Caco-2 (cell line): Measurements from ENCODE around the gene SEZ6L. TPM values are rescaled to one million over a fixed set of nuclear protein-coding genes. Genes with fewer than 3 reads are reported as not detected.

Experiments
- BruUV-seq: library from RNA; stranded (reverse); fragments of 400-500 nt; replicated peaks from 2 replicates; lab custom pipeline; 2021; lab: Mats Ljungman, UMichigan
- CTCF ChIA-PET: fragments of 300-600 bp; sonication (Branson Sonifier 250); formaldehyde crosslinking; loops from one replicate; lab custom pipeline; 2022; ENCODE audit warnings: antibody characterized with exemption; lab: Charles Lee
- POLR2A ChIA-PET: fragments of 300-600 bp; sonication (Branson Sonifier 250); formaldehyde crosslinking; loops from one replicate; lab custom pipeline; 2022; ENCODE audit warnings: antibody characterized with exemption; lab: Charles Lee
- DNase-seq, 2 experiments: peaks; one replicate each; pipeline versions ENCODE4 v3.0.0 to v3.0.0-alpha.2; 2020 to 2022
- H3K27me3 ChIP-seq: replicated peaks from 2 replicates; pipeline ENCODE4 v1.6.0; 2011; ENCODE audit warnings: low read length; ENCODE audit not compliant: control insufficient read depth, insufficient read depth
- H3K36me3 ChIP-seq: 2 replicates; pipeline ENCODE4 v1.5.1; 2011; ENCODE audit warnings: low read length; ENCODE audit not compliant: control insufficient read depth, insufficient read depth
- H3K4me1 ChIP-seq: fragments of 250-450 bp; sonication (Bioruptor Pico); 2 replicates; pipeline ENCODE4 v1.5.1; 2020; ENCODE audit warnings: mild to moderate bottlenecking
- H3K4me3 ChIP-seq: 2 replicates; pipeline ENCODE4 v1.5.1; 2011; ENCODE audit warnings: low read depth, mild to moderate bottlenecking, control low read depth, low read length
- H3K9me3 ChIP-seq: fragments of 250-450 bp; sonication (Bioruptor Pico); 2 replicates; pipeline ENCODE4 v1.5.1; 2020; ENCODE audit warnings: mild to moderate bottlenecking, moderate library complexity
- H3K27ac Mint-ChIP-seq: one replicate; pipeline ENCODE4 v1.8.0; 2022; ENCODE audit warnings: mixed read lengths; ENCODE audit not compliant: unreplicated experiment
- H3K27me3 Mint-ChIP-seq: one replicate; pipeline ENCODE4 v1.8.0; 2022; ENCODE audit warnings: mixed read lengths; ENCODE audit not compliant: insufficient read depth, unreplicated experiment
- H3K36me3 Mint-ChIP-seq: one replicate; pipeline ENCODE4 v1.8.0; 2022; ENCODE audit warnings: mild to moderate bottlenecking, mixed read lengths; ENCODE audit not compliant: insufficient read depth, unreplicated experiment
- H3K4me1 Mint-ChIP-seq: one replicate; pipeline ENCODE4 v1.8.0; 2022; ENCODE audit warnings: low read depth, mixed read lengths; ENCODE audit not compliant: unreplicated experiment
- H3K4me3 Mint-ChIP-seq: one replicate; pipeline ENCODE4 v1.8.0; 2022; ENCODE audit warnings: mild to moderate bottlenecking, moderate library complexity, mixed read lengths; ENCODE audit not compliant: unreplicated experiment
- H3K9me3 Mint-ChIP-seq: one replicate; pipeline ENCODE4 v1.8.0; 2022; ENCODE audit warnings: mixed read lengths; ENCODE audit not compliant: unreplicated experiment
- intact Hi-C: fragments of 100-400 bp; cut with micrococcal nuclease; formaldehyde crosslinking; loops from one replicate; pipeline ENCODE4 v1.10.0; 2022; ENCODE audit not compliant: unreplicated experiment
- total RNA-seq: library from RNA; stranded (reverse); gene quantifications from 2 replicates; pipeline ENCODE4 v1.2.3, GENCODE V29; 2022
- TF ChIP-seq, protein P1 (sequence below), 2 experiments: fragments of 200-600 bp in 1 of 2; IDR thresholded peaks; 1 replicate in 1 of 2; 2 replicates in 1 of 2; pipeline versions ENCODE4 v1.5.1 to v1.8.0; 2011 to 2022; ENCODE audit warnings: antibody characterized with exemption in 1 of 2, control low read depth in 1 of 2, inconsistent platforms in 1 of 2, low read depth in 1 of 2, low read length in 1 of 2, mild to moderate bottlenecking in 1 of 2, moderate library complexity in 1 of 2; ENCODE audit not compliant: insufficient read depth in 1 of 2, severe bottlenecking in 1 of 2, unreplicated experiment in 1 of 2

SEZ6L gene
- total RNA-seq, 1 experiment from 2014 or later = not detected

GRCh38 chr22:26246552-26246951 is 77.3 kb downstream of the SEZ6L start:
- H3K27me3 Mint-ChIP-seq = peaks cover 19% of the 10 kb centered on the region
- no peak overlapping the region for H3K4me3 Mint-ChIP-seq
- H3K36me3 Mint-ChIP-seq = no peaks in the 10 kb centered on the region
- ChIA-PET POLR2A (no interaction called here), CTCF (no interaction called here)
- H3K27ac Mint-ChIP-seq = no peak overlapping the region
- H3K4me1 ChIP-seq = no peaks in the 10 kb centered on the region
- H3K9me3 ChIP-seq = no peaks in the 10 kb centered on the region
- H3K36me3 ChIP-seq = no peaks in the 10 kb centered on the region
- BruUV-seq = no TSS peak
- TF ChIP-seq, protein P1, sequence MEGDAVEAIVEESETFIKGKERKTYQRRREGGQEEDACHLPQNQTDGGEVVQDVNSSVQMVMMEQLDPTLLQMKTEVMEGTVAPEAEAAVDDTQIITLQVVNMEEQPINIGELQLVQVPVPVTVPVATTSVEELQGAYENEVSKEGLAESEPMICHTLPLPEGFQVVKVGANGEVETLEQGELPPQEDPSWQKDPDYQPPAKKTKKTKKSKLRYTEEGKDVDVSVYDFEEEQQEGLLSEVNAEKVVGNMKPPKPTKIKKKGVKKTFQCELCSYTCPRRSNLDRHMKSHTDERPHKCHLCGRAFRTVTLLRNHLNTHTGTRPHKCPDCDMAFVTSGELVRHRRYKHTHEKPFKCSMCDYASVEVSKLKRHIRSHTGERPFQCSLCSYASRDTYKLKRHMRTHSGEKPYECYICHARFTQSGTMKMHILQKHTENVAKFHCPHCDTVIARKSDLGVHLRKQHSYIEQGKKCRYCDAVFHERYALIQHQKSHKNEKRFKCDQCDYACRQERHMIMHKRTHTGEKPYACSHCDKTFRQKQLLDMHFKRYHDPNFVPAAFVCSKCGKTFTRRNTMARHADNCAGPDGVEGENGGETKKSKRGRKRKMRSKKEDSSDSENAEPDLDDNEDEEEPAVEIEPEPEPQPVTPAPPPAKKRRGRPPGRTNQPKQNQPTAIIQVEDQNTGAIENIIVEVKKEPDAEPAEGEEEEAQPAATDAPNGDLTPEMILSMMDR (IDR thresholded peaks at IDR 0.05; ENCODE audit: insufficient read depth in 1 of 2, low read depth in 1 of 2, low read length in 1 of 2, severe bottlenecking in 1 of 2, unreplicated experiment in 1 of 2) = no peak
- H3K4me3 ChIP-seq = no peak overlapping the region
- H3K27me3 ChIP-seq = no peaks in the 10 kb centered on the region
- DNase-seq = no peak
- intact Hi-C loops = no loop called here
- no peaks in the 10 kb centered on the region for H3K9me3 Mint-ChIP-seq
- no peaks in the 10 kb centered on the region for H3K4me1 Mint-ChIP-seq

- H3K27ac Mint-ChIP-seq = no peak overlapping the region
These were observed 82.6 kb downstream of the SEZ6L start for GRCh38 chr22:26251869-26252268.

DNA sequence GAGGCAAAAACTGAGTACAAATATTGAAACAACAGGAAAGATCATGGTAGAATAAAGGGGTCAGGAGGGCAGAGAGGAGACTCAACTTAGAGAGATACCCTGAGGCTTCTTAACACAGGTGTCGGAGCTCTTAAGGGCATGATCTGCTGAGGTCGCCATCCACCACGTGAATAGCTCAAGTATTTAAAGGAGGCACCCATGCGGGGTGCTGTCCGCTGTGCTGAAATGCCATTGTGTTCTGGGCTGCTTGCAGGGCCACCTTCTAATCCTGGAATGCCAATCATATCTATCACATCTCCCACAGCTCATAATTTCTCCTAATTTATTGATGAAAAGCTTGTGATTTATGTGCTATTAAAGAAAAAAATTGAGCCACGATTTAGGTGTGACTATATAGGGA is 90.2 kb downstream of the SEZ6L start:
- Mint-ChIP-seq H3K27me3 (peaks cover 12% of the 10 kb centered on the region), H3K4me1 (no peaks in the 10 kb centered on the region), H3K4me3 (no peak overlapping the region), H3K36me3 (no peaks in the 10 kb centered on the region), H3K9me3 (no peaks in the 10 kb centered on the region), H3K27ac (no peak overlapping the region)
- TF ChIP-seq, protein P1 (IDR thresholded peaks at IDR 0.05; ENCODE audit: insufficient read depth in 1 of 2, low read depth in 1 of 2, low read length in 1 of 2, severe bottlenecking in 1 of 2, unreplicated experiment in 1 of 2) = no peak
- no TSS peak for BruUV-seq
- H3K9me3 ChIP-seq = no peaks in the 10 kb centered on the region
- ChIA-PET POLR2A (no interaction called here), CTCF (interaction anchor here (1.0 kb wide), 1 partner anchor 71 kb away, joined by 4 read pairs; no protein-coding TSS in a partner anchor)
- no peaks in the 10 kb centered on the region for H3K27me3 ChIP-seq
- H3K36me3 ChIP-seq = no peaks in the 10 kb centered on the region
- no peak overlapping the region for H3K4me3 ChIP-seq
- peak; percentile 51 to 67 for DNase-seq
- no peaks in the 10 kb centered on the region for H3K4me1 ChIP-seq
- intact Hi-C loops = no loop called here

More at GRCh38 chr22:26251869-26252268, 82.6 kb downstream of the SEZ6L start:
- TF ChIP-seq, protein P1 (IDR thresholded peaks at IDR 0.05; ENCODE audit: insufficient read depth in 1 of 2, low read depth in 1 of 2, low read length in 1 of 2, severe bottlenecking in 1 of 2, unreplicated experiment in 1 of 2) = no peak
- Histone ChIP-seq H3K4me3 (no peak overlapping the region), H3K4me1 (no peaks in the 10 kb centered on the region), H3K9me3 (no peaks in the 10 kb centered on the region), H3K27me3 (no peaks in the 10 kb centered on the region), H3K36me3 (no peaks in the 10 kb centered on the region)
- Mint-ChIP-seq H3K4me3 (no peak overlapping the region), H3K4me1 (no peaks in the 10 kb centered on the region), H3K27me3 (peaks cover 6% of the 10 kb centered on the region), H3K36me3 (no peaks in the 10 kb centered on the region), H3K9me3 (no peaks in the 10 kb centered on the region)
- intact Hi-C loops = no loop called here
- POLR2A ChIA-PET = no interaction called here
- no TSS peak for BruUV-seq
- CTCF ChIA-PET = no interaction called here
- no peak for DNase-seq
